HepG2 (cell line): ENCODE data around the gene MTIF2. TPM values are rescaled to one million over a fixed set of nuclear protein-coding genes. Genes with fewer than 3 reads are reported as not detected.

ENCODE experiments used
- GABPA ChIP-seq, 2 experiments: IDR thresholded peaks; 2 replicates each; pipeline ENCODE4 v1.6.1; 2011 to 2016; ENCODE audit warnings: low read depth in 2 of 2, low read length in 1 of 2, missing biosample characterization in 1 of 2, missing genetic modification characterization in 1 of 2
- GABPB1 ChIP-seq: IDR thresholded peaks from 2 replicates; pipeline ENCODE4 v1.6.1; 2016; ENCODE audit warnings: mild to moderate bottlenecking, missing genetic modification reagents, moderate library complexity, missing compliant biosample characterization
- POGZ ChIP-seq: sonication (generic); formaldehyde crosslinking; IDR thresholded peaks from 2 replicates; pipeline ENCODE4 v1.4.0; 2020; ENCODE audit warnings: mild to moderate bottlenecking, missing genetic modification reagents
- RCOR2 ChIP-seq: IDR thresholded peaks from 2 replicates; pipeline ENCODE4 v1.6.1; 2016; ENCODE audit warnings: missing biosample characterization, missing genetic modification reagents
- SKI ChIP-seq: fragments of 450-650 bp; IDR thresholded peaks from one replicate; pipeline ENCODE4 v1.6.1; 2018; ENCODE audit warnings: mild to moderate bottlenecking; ENCODE audit not compliant: partially characterized antibody
- SMAD3 ChIP-seq: sonication (generic); formaldehyde crosslinking; IDR thresholded peaks from 2 replicates; pipeline ENCODE4 v1.4.0; 2020; ENCODE audit warnings: missing genetic modification reagents
- ZFP41 ChIP-seq: sonication (generic); formaldehyde crosslinking; IDR thresholded peaks from 2 replicates; pipeline ENCODE4 v1.4.0; 2020; ENCODE audit warnings: mild to moderate bottlenecking, missing genetic modification reagents, borderline replicate concordance
- ZNF224 ChIP-seq: sonication (generic); formaldehyde crosslinking; IDR thresholded peaks from 2 replicates; pipeline ENCODE4 v1.5.0; 2020; ENCODE audit warnings: mild to moderate bottlenecking, missing genetic modification reagents
- ZNF260 ChIP-seq: sonication (generic); formaldehyde crosslinking; IDR thresholded peaks from 2 replicates; pipeline ENCODE4 v1.4.0; 2020; ENCODE audit warnings: missing genetic modification reagents, low read depth, mild to moderate bottlenecking, borderline replicate concordance
- ZNF326 ChIP-seq: sonication (generic); formaldehyde crosslinking; IDR thresholded peaks from 2 replicates; pipeline ENCODE4 v1.4.0; 2020; ENCODE audit warnings: missing genetic modification reagents, borderline replicate concordance
- ZNF558 ChIP-seq: sonication (generic); formaldehyde crosslinking; IDR thresholded peaks from 2 replicates; pipeline ENCODE4 v1.9.0; 2022; ENCODE audit warnings: mild to moderate bottlenecking, missing genetic modification reagents, borderline replicate concordance
- ZNF773 ChIP-seq: sonication (generic); formaldehyde crosslinking; IDR thresholded peaks from 2 replicates; pipeline ENCODE4 v1.4.0; 2020; ENCODE audit warnings: missing genetic modification reagents, borderline replicate concordance
- ZSCAN29 ChIP-seq: sonication (generic); formaldehyde crosslinking; conservative IDR thresholded peaks from 2 replicates; pipeline ENCODE4 v1.4.0; 2020; ENCODE audit warnings: mild to moderate bottlenecking, missing genetic modification reagents
- polyA plus RNA-seq, 8 experiments: library from polyadenylated mRNA; depleted of rRNA in 3 of 8; stranded (reverse) in 7 of 8; unstranded in 1 of 8; fragments of >200 nt; fragmentation: Illumina TruSeq in 4 of 8; extraction: Trizol in 4 of 8; gene quantifications; 2 replicates each; pipeline versions ENCODE4 v1.2.1 to v1.2.3, GENCODE V29; 2011 to 2016; ENCODE audit warnings: low read depth in 4 of 8, missing spikeins in 1 of 8, mixed read lengths in 1 of 8; ENCODE audit not compliant: insufficient read depth in 1 of 8
- total RNA-seq, 5 experiments: library from RNA; depleted of rRNA; stranded (reverse); fragments of >200 nt; fragmentation: Illumina TruSeq; extraction: Trizol; gene quantifications; 2 replicates each; pipeline ENCODE4 v1.2.3, GENCODE V29; 2016; ENCODE audit warnings: low read depth in 1 of 5
- TF ChIP-seq, protein P1 (sequence below): sonication (generic); formaldehyde crosslinking; conservative IDR thresholded peaks from 2 replicates; pipeline ENCODE4 v1.4.0; 2020; ENCODE audit warnings: missing genetic modification reagents
- TF ChIP-seq, protein P2 (sequence below): sonication (generic); formaldehyde crosslinking; IDR thresholded peaks from 2 replicates; pipeline ENCODE4 v1.8.0; 2022; ENCODE audit warnings: mild to moderate bottlenecking, missing genetic modification reagents, moderate library complexity
- TF ChIP-seq, protein P3 (sequence below): sonication (generic); formaldehyde crosslinking; IDR thresholded peaks from 2 replicates; pipeline ENCODE4 v1.5.0; 2020; ENCODE audit warnings: missing genetic modification reagents
- TF ChIP-seq, protein P4 (sequence below), 2 experiments: IDR thresholded peaks; 2 replicates each; pipeline ENCODE4 v1.6.1; 2011 to 2012; ENCODE audit warnings: low read length in 2 of 2, borderline replicate concordance in 1 of 2, low read depth in 1 of 2, mild to moderate bottlenecking in 1 of 2, moderate library complexity in 1 of 2
- TF ChIP-seq, protein P5 (sequence below): sonication (generic); formaldehyde crosslinking; IDR thresholded peaks from 2 replicates; pipeline ENCODE4 v1.8.0; 2023; ENCODE audit warnings: mild to moderate bottlenecking, missing genetic modification reagents
- TF ChIP-seq, protein P6 (sequence below): sonication (generic); formaldehyde crosslinking; conservative IDR thresholded peaks from 2 replicates; pipeline ENCODE4 v1.8.0; 2022; ENCODE audit warnings: low read depth, missing genetic modification reagents

MTIF2 gene
- total and polyA plus RNA-seq, 2 of the 13 experiments (the other 11 are each of a cell fraction or from before 2014, with no cell fraction given) = 32.1 to 92.1 TPM

DNA sequence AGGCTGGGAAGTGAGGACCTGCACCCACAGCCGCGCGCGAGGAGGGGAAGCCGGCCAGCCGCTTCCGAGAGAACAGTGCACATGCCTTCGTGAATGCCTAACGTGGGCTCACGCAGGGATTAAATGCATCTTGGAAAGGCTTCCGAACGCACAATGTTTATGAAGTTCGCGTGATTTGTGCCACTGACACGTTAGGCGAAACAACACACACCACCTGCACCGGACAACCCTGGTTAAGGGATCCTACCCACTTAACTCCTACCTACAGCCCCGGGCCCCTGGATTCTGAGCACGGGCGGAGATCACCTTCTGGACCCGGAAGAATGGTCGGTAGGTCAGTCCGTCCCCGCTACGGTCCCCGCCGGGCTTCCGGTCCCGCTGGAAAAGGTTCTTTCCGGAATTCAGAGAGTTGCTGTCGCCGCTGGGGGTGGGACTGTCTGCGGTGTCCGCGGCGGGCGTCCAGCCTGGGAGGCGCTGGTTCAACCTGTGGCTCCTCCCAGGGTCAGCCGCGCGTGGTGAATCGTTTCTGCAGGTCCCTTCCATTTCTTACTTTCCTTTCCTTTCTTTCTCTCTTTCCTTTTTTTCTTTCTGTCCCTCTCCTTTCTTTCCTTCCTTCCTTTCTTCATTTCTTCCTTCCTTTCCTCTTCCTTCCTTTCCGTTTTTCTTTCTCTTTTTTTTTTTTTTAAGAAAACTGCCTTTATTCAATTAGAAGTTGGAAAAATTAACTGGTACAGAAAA is at the start of gene MTIF2 (continued):
- TF ChIP-seq, protein P1, sequence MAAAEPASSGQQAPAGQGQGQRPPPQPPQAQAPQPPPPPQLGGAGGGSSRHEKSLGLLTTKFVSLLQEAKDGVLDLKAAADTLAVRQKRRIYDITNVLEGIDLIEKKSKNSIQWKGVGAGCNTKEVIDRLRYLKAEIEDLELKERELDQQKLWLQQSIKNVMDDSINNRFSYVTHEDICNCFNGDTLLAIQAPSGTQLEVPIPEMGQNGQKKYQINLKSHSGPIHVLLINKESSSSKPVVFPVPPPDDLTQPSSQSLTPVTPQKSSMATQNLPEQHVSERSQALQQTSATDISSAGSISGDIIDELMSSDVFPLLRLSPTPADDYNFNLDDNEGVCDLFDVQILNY (CRISPR knock-in tag) = peak; percentile 59; the same call in 1 of the 2 replicates
- TF ChIP-seq, protein P2, sequence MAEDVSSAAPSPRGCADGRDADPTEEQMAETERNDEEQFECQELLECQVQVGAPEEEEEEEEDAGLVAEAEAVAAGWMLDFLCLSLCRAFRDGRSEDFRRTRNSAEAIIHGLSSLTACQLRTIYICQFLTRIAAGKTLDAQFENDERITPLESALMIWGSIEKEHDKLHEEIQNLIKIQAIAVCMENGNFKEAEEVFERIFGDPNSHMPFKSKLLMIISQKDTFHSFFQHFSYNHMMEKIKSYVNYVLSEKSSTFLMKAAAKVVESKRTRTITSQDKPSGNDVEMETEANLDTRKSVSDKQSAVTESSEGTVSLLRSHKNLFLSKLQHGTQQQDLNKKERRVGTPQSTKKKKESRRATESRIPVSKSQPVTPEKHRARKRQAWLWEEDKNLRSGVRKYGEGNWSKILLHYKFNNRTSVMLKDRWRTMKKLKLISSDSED = no peak
- TF ChIP-seq, protein P3, sequence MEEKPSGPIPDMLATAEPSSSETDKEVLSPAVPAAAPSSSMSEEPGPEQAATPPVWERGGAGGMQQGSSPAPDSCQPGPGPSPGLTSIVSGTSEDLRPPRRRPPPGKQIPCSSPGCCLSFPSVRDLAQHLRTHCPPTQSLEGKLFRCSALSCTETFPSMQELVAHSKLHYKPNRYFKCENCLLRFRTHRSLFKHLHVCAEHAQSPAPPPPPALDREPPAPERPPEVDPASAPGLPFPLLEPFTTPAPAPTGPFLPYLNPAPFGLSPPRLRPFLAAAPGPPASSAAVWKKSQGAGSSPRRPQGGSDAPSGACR (CRISPR knock-in tag) = peak; percentile 98
- TF ChIP-seq, protein P4, sequence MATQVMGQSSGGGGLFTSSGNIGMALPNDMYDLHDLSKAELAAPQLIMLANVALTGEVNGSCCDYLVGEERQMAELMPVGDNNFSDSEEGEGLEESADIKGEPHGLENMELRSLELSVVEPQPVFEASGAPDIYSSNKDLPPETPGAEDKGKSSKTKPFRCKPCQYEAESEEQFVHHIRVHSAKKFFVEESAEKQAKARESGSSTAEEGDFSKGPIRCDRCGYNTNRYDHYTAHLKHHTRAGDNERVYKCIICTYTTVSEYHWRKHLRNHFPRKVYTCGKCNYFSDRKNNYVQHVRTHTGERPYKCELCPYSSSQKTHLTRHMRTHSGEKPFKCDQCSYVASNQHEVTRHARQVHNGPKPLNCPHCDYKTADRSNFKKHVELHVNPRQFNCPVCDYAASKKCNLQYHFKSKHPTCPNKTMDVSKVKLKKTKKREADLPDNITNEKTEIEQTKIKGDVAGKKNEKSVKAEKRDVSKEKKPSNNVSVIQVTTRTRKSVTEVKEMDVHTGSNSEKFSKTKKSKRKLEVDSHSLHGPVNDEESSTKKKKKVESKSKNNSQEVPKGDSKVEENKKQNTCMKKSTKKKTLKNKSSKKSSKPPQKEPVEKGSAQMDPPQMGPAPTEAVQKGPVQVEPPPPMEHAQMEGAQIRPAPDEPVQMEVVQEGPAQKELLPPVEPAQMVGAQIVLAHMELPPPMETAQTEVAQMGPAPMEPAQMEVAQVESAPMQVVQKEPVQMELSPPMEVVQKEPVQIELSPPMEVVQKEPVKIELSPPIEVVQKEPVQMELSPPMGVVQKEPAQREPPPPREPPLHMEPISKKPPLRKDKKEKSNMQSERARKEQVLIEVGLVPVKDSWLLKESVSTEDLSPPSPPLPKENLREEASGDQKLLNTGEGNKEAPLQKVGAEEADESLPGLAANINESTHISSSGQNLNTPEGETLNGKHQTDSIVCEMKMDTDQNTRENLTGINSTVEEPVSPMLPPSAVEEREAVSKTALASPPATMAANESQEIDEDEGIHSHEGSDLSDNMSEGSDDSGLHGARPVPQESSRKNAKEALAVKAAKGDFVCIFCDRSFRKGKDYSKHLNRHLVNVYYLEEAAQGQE (IDR thresholded peaks at IDR 0.05; ENCODE audit: borderline replicate concordance in 1 of 2, low read depth in 1 of 2, low read length in 2 of 2) = peak in 1 of 2 experiments; percentile 80; a peak in 1 of 4 replicates
- TF ChIP-seq SMAD3 (CRISPR knock-in tag) (peak; percentile 100), ZSCAN29 (peak; percentile 92; the same call in 1 of the 2 replicates), ZNF773 (CRISPR knock-in tag) (peak; percentile 80; the same call in 1 of the 2 replicates), GABPA (IDR thresholded peaks at IDR 0.05; ENCODE audit: low read depth, low read length) (peak; percentile 100), GABPA (CRISPR knock-in tag; IDR thresholded peaks at IDR 0.05; ENCODE audit: low read depth) (peak; percentile 100), RCOR2 (CRISPR knock-in tag) (no peak; the same call in 1 of the 2 replicates), ZNF224 (CRISPR knock-in tag) (peak; percentile 84; the same call in 1 of the 2 replicates), SKI (peak; percentile 99), ZNF326 (CRISPR knock-in tag) (no peak), ZNF558 (peak; percentile 98), ZNF260 (0 out of 2 replicates have a peak, but pooled peaks have one; percentile 83), ZFP41 (CRISPR knock-in tag) (peak; percentile 80; the same call in 1 of the 2 replicates), GABPB1 (CRISPR knock-in tag) (peak; percentile 100), POGZ (CRISPR knock-in tag) (peak; percentile 100)
- TF ChIP-seq, protein P5, sequence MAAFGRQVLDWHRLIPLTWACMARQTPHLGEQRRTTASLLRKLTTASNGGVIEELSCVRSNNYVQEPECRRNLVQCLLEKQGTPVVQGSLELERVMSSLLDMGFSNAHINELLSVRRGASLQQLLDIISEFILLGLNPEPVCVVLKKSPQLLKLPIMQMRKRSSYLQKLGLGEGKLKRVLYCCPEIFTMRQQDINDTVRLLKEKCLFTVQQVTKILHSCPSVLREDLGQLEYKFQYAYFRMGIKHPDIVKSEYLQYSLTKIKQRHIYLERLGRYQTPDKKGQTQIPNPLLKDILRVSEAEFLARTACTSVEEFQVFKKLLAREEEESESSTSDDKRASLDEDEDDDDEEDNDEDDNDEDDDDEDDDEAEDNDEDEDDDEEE = peak; percentile 61
- TF ChIP-seq, protein P6, sequence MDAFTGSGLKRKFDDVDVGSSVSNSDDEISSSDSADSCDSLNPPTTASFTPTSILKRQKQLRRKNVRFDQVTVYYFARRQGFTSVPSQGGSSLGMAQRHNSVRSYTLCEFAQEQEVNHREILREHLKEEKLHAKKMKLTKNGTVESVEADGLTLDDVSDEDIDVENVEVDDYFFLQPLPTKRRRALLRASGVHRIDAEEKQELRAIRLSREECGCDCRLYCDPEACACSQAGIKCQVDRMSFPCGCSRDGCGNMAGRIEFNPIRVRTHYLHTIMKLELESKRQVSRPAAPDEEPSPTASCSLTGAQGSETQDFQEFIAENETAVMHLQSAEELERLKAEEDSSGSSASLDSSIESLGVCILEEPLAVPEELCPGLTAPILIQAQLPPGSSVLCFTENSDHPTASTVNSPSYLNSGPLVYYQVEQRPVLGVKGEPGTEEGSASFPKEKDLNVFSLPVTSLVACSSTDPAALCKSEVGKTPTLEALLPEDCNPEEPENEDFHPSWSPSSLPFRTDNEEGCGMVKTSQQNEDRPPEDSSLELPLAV (CRISPR knock-in tag) = no peak
